Transverse colon (tissue), 4 donors: Measurements from ENCODE around the gene E2F2. TPM values are rescaled to one million over a fixed set of nuclear protein-coding genes. Genes with fewer than 3 reads are reported as not detected.
A peak's percentile ranks its signal among the peaks of the same experiment; 100 is the strongest.

ENCODE experiments used
- DNase-seq: peaks from one replicate; pipeline ENCODE4 v3.0.0-alpha.2; 2019
- H3K27ac ChIP-seq, 4 donors: fragments of 200-600 bp; sonication (generic); 2 replicates each; pipeline ENCODE4 v1.5.1; 2016 to 2018; ENCODE audit warnings: inconsistent platforms in 4 of 4
- H3K27me3 ChIP-seq: fragments of 200-600 bp; sonication (generic); 2 replicates; pipeline ENCODE4 v1.5.1; 2017; ENCODE audit warnings: inconsistent platforms
- H3K36me3 ChIP-seq, 4 donors: fragments of 200-600 bp; sonication (generic); 2 replicates each; pipeline ENCODE4 v1.5.1; 2017 to 2019; ENCODE audit warnings: inconsistent platforms in 4 of 4
- H3K4me1 ChIP-seq, 4 donors: fragments of 200-600 bp; sonication (generic); 2 replicates each; pipeline ENCODE4 v1.5.1; 2017 to 2020; ENCODE audit warnings: inconsistent platforms in 4 of 4
- H3K4me3 ChIP-seq, 4 donors: fragments of 200-600 bp; sonication (generic); 1 replicate in 1 of 4; 2 replicates in 3 of 4; pipeline versions ENCODE4 v1.5.1 to v1.6.1; 2017 to 2019; ENCODE audit warnings: inconsistent platforms in 4 of 4
- H3K9me3 ChIP-seq, 2 donors: fragments of 200-600 bp; sonication (generic); 2 replicates each; pipeline ENCODE4 v1.5.1; 2017 to 2019; ENCODE audit warnings: inconsistent platforms in 2 of 2
- EP300 ChIP-seq: sonication (generic); formaldehyde crosslinking; IDR thresholded peaks from one replicate; pipeline ENCODE4 v1.6.1; 2017; ENCODE audit warnings: antibody characterized with exemption, low read depth
- POLR2A ChIP-seq: fragments of 450-650 bp; IDR thresholded peaks from one replicate; pipeline ENCODE4 v1.6.1; 2016; ENCODE audit warnings: antibody characterized with exemption, mild to moderate bottlenecking, moderate library complexity
- POLR2AphosphoS5 ChIP-seq, 3 donors: sonication (generic); formaldehyde crosslinking; IDR thresholded peaks; one replicate each; pipeline ENCODE4 v1.6.1; 2016; ENCODE audit warnings: antibody characterized with exemption in 3 of 3
- WGBS, 2 donors: methylation state at CpG; one replicate each; pipeline ENCODE4 v1.1.5; 2018; ENCODE audit warnings: low coverage in 1 of 2; 5-methylcytosine and 5-hydroxymethylcytosine counted together
- in situ Hi-C, 4 donors: fragments of 200-750 bp; cut with MboI; loops; one replicate each; pipeline versions ENCODE4 v1.15.0 to v1.15.1; 2017; ENCODE audit warnings: low sequenced_read_pairs in 3 of 4, low pct_ligation_motif_present in 1 of 4, low pct_unique_long_range_greater_than_20kb in 1 of 4
- intact Hi-C: fragments of 100-400 bp; cut with DNase I; formaldehyde crosslinking; loops from one replicate; pipeline ENCODE4 v1.15.1; 2023; ENCODE audit warnings: low total_unique reads
- total RNA-seq, 4 donors: library from RNA; depleted of rRNA; stranded (reverse); fragments of >200 nt; gene quantifications; one replicate each; pipeline ENCODE4 v1.1.0, GENCODE V29; 2016
- TF ChIP-seq, protein P1 (sequence below), 5 experiments: fragments of 200-600 bp in 3 of 5; fragments of 450-650 bp in 2 of 5; sonication (generic) in 3 of 5; IDR thresholded peaks; 1 replicate in 2 of 5; 2 replicates in 3 of 5; pipeline ENCODE4 v1.5.1; 2016 to 2017; ENCODE audit warnings: antibody characterized with exemption in 5 of 5, inconsistent platforms in 3 of 5, mild to moderate bottlenecking in 2 of 5, moderate library complexity in 1 of 5

Gene E2F2
- total RNA-seq, 4 donors from 2014 or later, result 6.7 to 11.6 (median 8.9) TPM

DNA sequence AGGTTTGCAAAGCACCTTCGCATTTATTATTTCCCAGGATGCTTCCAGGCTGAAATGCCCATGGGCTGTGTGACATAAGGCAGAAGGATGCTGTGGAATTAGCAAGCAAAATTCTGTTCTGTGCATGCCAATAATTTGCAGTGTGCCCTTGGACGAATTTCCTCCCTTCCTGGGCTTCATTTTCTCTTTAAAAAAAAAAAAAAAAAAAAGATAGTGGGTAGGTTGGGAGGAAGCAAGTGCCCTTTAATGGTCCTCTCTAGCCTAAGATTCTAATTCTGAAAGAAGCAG lies 30.7 kb upstream of the E2F2 start:
- peak overlapping the region; percentile 96 to 98 (median 96) for H3K27ac ChIP-seq
- no peaks in the 10 kb centered on the region for H3K36me3 ChIP-seq
- peaks cover 20 to 72% (median 60%) of the 10 kb centered on the region in 4 donors for H3K4me1 ChIP-seq
- no peaks in the 10 kb centered on the region for H3K9me3 ChIP-seq
- no peaks in the 10 kb centered on the region for H3K27me3 ChIP-seq
- in situ Hi-C loops, result no loop called here
- DNase-seq, result no peak
- H3K4me3 ChIP-seq, result peak overlapping the region in 1 of 4 donors; percentile 6
- 31 to 34% methylated on average over 2 of the region's 2 CpGs for WGBS, 2 donors
- TF ChIP-seq POLR2A (no peak), POLR2AphosphoS5 (IDR thresholded peaks at IDR 0.05) (no peak), EP300 (no peak)
- TF ChIP-seq, protein P1, sequence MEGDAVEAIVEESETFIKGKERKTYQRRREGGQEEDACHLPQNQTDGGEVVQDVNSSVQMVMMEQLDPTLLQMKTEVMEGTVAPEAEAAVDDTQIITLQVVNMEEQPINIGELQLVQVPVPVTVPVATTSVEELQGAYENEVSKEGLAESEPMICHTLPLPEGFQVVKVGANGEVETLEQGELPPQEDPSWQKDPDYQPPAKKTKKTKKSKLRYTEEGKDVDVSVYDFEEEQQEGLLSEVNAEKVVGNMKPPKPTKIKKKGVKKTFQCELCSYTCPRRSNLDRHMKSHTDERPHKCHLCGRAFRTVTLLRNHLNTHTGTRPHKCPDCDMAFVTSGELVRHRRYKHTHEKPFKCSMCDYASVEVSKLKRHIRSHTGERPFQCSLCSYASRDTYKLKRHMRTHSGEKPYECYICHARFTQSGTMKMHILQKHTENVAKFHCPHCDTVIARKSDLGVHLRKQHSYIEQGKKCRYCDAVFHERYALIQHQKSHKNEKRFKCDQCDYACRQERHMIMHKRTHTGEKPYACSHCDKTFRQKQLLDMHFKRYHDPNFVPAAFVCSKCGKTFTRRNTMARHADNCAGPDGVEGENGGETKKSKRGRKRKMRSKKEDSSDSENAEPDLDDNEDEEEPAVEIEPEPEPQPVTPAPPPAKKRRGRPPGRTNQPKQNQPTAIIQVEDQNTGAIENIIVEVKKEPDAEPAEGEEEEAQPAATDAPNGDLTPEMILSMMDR (IDR thresholded peaks at IDR 0.05), result no peak
- intact Hi-C loops, result no loop called here

DNA sequence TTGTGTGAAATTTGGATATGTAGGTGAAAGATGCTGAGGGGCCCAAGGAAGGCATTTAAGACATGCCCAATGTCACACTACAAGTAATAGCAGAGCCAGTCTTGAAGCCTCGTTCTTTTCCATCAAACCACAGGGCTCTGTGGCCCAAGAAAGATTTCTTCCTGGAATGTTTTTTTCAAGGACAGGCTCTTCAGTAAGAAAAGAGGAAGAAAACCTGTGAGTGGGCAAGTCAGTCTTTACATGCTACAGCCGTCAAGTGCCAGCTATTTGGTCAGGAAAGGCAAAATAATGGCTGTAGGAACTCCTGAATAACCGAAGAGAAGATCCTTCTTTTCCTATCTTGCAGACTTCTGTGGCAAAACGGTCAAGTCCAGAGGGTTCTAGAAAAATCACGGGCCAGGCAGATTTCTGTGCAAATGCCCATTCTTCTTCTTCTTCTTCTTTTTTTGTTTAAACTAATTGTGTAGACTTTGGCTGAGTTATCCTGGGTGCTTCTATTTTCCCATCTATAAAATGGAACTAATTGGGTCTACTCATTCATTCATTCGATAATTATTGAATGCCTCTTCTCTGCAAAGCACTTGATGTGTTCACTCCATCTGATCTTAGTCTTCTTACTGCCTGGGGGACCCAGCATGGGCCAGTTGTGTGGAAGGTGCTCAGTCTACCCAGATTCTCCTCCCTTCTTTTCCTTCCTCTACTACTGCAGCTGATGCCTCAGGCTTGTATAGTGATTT lies 30.2 kb upstream of the E2F2 start:
- Histone ChIP-seq H3K36me3 (no peaks in the 10 kb centered on the region), H3K27me3 (no peaks in the 10 kb centered on the region), H3K4me3 (peak overlapping the region in 1 of 4 donors; percentile 6), H3K4me1 (peaks cover 20 to 77% (median 65%) of the 10 kb centered on the region in 4 donors), H3K27ac (peak overlapping the region; percentile 96 to 98 (median 96)), H3K9me3 (no peaks in the 10 kb centered on the region)
- 68% methylated on average over 3 to 6 of the region's 6 CpGs for WGBS, 2 donors
- TF ChIP-seq, protein P1 (IDR thresholded peaks at IDR 0.05), result no peak
- TF ChIP-seq POLR2AphosphoS5 (IDR thresholded peaks at IDR 0.05) (no peak), EP300 (no peak), POLR2A (no peak)
- in situ Hi-C loops, result no loop called here
- intact Hi-C loops, result no loop called here
- DNase-seq, result no peak

DNA sequence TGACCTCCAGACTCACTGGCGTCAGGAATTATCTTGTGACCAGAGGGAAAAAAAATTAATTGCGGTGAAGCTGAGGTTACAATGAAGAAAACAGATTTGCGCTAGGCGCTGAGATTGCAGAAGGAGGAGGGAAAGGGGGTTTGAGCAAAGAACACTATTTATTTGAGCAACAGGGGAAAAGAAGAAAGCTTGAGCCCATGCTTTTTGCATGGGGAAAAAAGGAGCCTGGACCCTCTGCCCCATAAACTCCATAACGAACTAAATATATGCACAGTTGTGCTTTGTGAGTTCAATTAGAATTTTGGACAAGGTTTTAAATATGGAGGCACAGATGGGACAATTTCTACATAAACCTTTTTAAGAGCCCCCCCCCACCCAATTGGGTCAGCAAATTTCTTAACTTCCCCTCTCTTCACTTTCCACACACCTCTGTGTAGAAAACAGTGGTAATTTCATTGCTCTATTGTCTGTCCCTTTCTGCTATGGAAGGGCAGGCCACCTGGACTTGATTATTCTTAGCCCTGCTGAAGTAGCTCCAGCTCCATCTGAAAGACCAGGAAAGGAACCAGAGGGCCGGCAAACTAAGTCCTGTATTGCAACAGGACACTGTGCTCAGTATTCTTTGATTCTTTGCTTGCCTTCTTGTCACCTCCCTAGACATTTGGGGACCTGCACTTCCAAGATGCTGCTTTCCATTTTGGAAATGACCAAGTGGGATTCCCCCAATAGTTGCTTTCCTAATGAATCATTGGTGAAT lies 29.1 kb upstream of the E2F2 start:
- H3K9me3 ChIP-seq, result no peaks in the 10 kb centered on the region
- no peaks in the 10 kb centered on the region for H3K27me3 ChIP-seq
- no peaks in the 10 kb centered on the region for H3K36me3 ChIP-seq
- peak overlapping the region; percentile 28 to 83 (median 74) for H3K4me3 ChIP-seq
- intact Hi-C loops, result no loop called here
- peak overlapping the region; percentile 96 to 98 (median 96) for H3K27ac ChIP-seq
- DNase-seq, result no peak
- TF ChIP-seq, protein P1 (IDR thresholded peaks at IDR 0.05), result no peak
- TF ChIP-seq POLR2A, result no peak
- TF ChIP-seq POLR2AphosphoS5 (IDR thresholded peaks at IDR 0.05), result no peak
- TF ChIP-seq EP300, result no peak
- peaks cover 27 to 88% (median 75%) of the 10 kb centered on the region in 4 donors for H3K4me1 ChIP-seq
- 13% methylated on average over 5 to 6 of the region's 6 CpGs for WGBS, 2 donors
- in situ Hi-C loops, result no loop called here

DNA sequence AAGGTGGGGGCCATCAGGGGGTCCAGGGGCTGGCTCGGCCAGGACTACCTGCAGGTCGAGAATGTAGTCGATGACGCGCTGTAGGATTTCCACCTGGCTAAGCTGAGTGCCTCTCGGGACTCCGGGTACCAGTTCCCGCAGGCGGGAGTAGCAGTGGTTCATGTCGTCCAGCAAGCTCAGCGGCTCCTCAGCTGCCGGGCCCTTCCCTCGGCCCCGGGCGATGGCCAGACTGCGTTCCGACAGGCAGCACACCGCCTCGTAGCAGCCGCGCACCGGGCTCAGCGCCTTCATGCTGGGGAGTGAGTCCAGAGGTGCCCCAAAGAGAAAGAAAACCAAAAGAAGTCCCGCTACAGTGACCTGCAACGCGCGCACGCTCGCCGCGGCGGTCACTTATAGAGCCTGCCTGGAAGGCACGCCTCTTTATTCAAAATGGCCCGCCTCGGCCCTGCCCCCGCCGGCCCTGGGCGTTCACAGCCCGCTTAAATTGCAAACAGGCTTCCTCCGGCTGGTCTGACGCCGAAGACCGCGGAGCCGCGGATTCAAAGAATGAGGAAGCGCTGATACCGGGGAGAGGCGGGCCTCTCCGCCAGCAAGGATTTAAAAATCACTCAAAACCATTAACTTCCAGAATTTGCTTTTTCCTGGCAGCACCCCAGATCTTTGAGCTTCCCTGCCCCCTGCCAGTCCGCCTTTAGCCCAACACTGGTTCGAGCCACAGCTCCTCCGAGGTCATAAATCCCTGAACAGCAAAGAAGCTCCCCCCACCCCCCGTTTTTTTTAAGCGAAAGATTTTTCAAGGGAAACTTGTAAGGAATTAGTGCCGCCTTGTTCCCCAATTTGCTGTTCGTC lies 28.3 kb upstream of the E2F2 start, which contains the start of gene ID3:
Gene ID3, minus strand, starts transcription at position 366 of the 849 bp plus-strand sequence. Its CDS starts 75 bp downstream, at position 291.
- no peaks in the 10 kb centered on the region for H3K9me3 ChIP-seq
- H3K4me3 ChIP-seq, result peak within 1 kb of the TSS; percentile 43 to 83 (median 74)
- no peaks in the 10 kb centered on the region for H3K27me3 ChIP-seq
- TF ChIP-seq EP300 (no peak), POLR2A (peak; percentile 99), POLR2AphosphoS5 (IDR thresholded peaks at IDR 0.05) (peak; percentile 99 to 100 (median 100))
- 1% methylated on average over 7 to 53 of the region's 57 CpGs for WGBS, 2 donors
- in situ Hi-C loops, result no loop called here
- H3K4me1 ChIP-seq, result peaks cover 28 to 86% (median 73%) of the 10 kb centered on the region in 4 donors
- H3K27ac ChIP-seq, result peak within 1 kb of the TSS; percentile 96 to 98 (median 96)
- intact Hi-C loops, result no loop called here
- no peaks in the 10 kb centered on the region for H3K36me3 ChIP-seq
- peak; percentile 98 for DNase-seq
